Ovary (tissue), 9 donors: Measurements from ENCODE around the gene PRDM16. TPM values are rescaled to one million over a fixed set of nuclear protein-coding genes. Genes with fewer than 3 reads are reported as not detected.

ENCODE experiments used
- DNase-seq, 5 donors: peaks; one replicate each; pipeline ENCODE4 v3.0.0-alpha.2; 2019 to 2020
- H3K27ac ChIP-seq, 2 donors: fragments of 200-600 bp; one replicate each; pipeline versions ENCODE4 v1.5.1 to v1.8.0; 2019 to 2022
- H3K27me3 ChIP-seq: fragments of 200-600 bp; one replicate; pipeline ENCODE4 v1.8.0; 2022
- H3K36me3 ChIP-seq: fragments of 200-600 bp; sonication (generic); one replicate; pipeline ENCODE4 v1.5.1; 2019
- H3K4me1 ChIP-seq: one replicate; pipeline ENCODE4 v1.8.1; 2013; ENCODE audit warnings: mild to moderate bottlenecking, moderate library complexity; ENCODE audit not compliant: insufficient read depth
- H3K4me3 ChIP-seq: fragments of 200-600 bp; sonication (generic); one replicate; pipeline ENCODE4 v1.5.1; 2017
- H3K9me3 ChIP-seq, 2 donors: fragments of 200-600 bp in 1 of 2; sonication (generic) in 1 of 2; one replicate each; pipeline versions ENCODE4 v1.5.1 to v1.8.1; 2013 to 2019; ENCODE audit warnings: mild to moderate bottlenecking in 1 of 2, moderate library complexity in 1 of 2
- EP300 ChIP-seq: sonication (generic); formaldehyde crosslinking; IDR thresholded peaks from one replicate; pipeline ENCODE4 v1.6.1; 2017; ENCODE audit warnings: antibody characterized with exemption
- POLR2A ChIP-seq: fragments of 450-650 bp; IDR thresholded peaks from one replicate; pipeline ENCODE4 v1.6.1; 2017; ENCODE audit warnings: antibody characterized with exemption, mild to moderate bottlenecking, moderate library complexity
- WGBS, 3 donors: extraction: QIAGEN DNeasy Blood & Tissue Kit in 1 of 3; methylation state at CpG; one replicate each; pipeline versions ENCODE4 v1.1.5 to v1.1.7; 2013 to 2017; 5-methylcytosine and 5-hydroxymethylcytosine counted together
- intact Hi-C, 4 donors: fragments of 100-400 bp; cut with DNase I; formaldehyde crosslinking; loops; one replicate each; pipeline versions ENCODE4 v1.11.0 to v1.15.1; 2022 to 2023
- polyA plus RNA-seq, 2 donors: library from polyadenylated mRNA; stranded (reverse); fragments of 200-250 nt in 1 of 2; fragments of 350-450 nt in 1 of 2; fragmentation: Illumina TruSeq in 1 of 2; extraction: RNeasy Lipid Tissue Mini Kit (QIAGEN cat#74804) in 1 of 2; gene quantifications; one replicate each; pipeline ENCODE4 v1.2.3, GENCODE V29; 2013 to 2014
- total RNA-seq, 7 donors: library from RNA; depleted of rRNA in 2 of 7; stranded (reverse); fragments of >200 nt in 2 of 7; fragmentation: NEBNext Ultra II Directional in 3 of 7; extraction: Animal tissue kit (Norgen Biotek cat#: 25700) in 3 of 7; gene quantifications; one replicate each; pipeline versions ENCODE4 v1.1.0 to v1.2.4, GENCODE V29; 2016 to 2023
- TF ChIP-seq, protein P1 (sequence below), 3 donors: fragments of 450-650 bp in 2 of 3; fragments of 200-600 bp in 1 of 3; IDR thresholded peaks; one replicate each; pipeline versions ENCODE4 v1.5.1 to v1.8.0; 2016 to 2022; ENCODE audit warnings: antibody characterized with exemption in 3 of 3, mild to moderate bottlenecking in 1 of 3
- donor health status: DM: no; HTN: no; CAD: no; lungs with moderate emphysema.
- donor health status: DM: no; HTN: no; CAD: no.
- donor health status: Bipolar disorder and iron deficiency.
- donor health status: DM: yes; HTN: yes; CAD: no.
- donor health status: DM: no; HTN: no; CAD: no.
- donor health status: DM: yes; HTN: yes; CAD: no.

Gene PRDM16
- total and polyA plus RNA-seq, 9 donors: 1.1 to 17.3 (median 3.9) TPM

DNA sequence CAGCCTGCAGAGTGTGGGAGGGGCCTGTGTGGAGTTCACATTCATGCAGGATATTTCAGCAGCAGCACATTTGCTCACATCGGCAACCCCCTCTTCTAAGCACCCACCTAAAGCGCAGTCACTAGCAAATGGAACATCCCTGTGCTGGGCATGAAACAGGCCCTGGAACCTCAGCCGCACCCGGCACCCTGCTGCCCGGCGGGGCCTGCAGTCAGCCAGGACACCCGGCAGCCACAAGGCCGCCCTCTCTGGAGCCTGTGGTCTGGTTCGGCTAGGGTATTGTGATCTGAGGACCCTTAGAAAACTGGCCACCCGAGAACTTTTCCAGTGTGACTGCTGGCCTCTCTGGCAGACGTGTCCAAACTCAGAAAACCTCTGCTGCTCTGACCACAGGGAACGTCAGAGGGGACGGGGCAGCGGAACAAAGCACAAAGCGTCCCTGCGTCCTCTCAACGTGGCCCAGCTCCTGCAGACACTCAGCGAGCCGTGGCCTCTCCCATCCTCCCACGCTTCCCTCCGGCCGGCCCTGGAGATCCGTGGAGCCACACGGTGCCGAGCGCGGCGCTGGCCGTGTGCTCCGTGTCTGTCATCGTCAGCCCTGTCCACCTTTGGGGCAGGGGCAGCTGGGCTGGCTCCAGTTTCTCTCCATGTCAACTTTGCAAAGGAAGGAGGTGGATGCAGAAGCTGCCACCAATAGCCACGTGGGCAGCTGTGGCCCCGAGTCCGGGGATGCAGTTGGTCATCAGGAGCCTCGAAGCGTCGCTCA, 209.6 kb downstream of the PRDM16 start:
- Histone ChIP-seq H3K4me3 (no peak overlapping the region), H3K36me3 (no peaks in the 10 kb centered on the region), H3K9me3 (no peaks in the 10 kb centered on the region), H3K4me1 (peaks cover 1% of the 10 kb centered on the region), H3K27me3 (no peaks in the 10 kb centered on the region), H3K27ac (no peak overlapping the region)
- no peak for DNase-seq
- TF ChIP-seq POLR2A (no peak), EP300 (no peak)
- TF ChIP-seq, protein P1, sequence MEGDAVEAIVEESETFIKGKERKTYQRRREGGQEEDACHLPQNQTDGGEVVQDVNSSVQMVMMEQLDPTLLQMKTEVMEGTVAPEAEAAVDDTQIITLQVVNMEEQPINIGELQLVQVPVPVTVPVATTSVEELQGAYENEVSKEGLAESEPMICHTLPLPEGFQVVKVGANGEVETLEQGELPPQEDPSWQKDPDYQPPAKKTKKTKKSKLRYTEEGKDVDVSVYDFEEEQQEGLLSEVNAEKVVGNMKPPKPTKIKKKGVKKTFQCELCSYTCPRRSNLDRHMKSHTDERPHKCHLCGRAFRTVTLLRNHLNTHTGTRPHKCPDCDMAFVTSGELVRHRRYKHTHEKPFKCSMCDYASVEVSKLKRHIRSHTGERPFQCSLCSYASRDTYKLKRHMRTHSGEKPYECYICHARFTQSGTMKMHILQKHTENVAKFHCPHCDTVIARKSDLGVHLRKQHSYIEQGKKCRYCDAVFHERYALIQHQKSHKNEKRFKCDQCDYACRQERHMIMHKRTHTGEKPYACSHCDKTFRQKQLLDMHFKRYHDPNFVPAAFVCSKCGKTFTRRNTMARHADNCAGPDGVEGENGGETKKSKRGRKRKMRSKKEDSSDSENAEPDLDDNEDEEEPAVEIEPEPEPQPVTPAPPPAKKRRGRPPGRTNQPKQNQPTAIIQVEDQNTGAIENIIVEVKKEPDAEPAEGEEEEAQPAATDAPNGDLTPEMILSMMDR (IDR thresholded peaks at IDR 0.05): no peak
- intact Hi-C loops: no loop called here
- WGBS, 3 donors: 85 to 87% (median 86%) methylated on average over 32 to 37 of the region's 37 CpGs

DNA sequence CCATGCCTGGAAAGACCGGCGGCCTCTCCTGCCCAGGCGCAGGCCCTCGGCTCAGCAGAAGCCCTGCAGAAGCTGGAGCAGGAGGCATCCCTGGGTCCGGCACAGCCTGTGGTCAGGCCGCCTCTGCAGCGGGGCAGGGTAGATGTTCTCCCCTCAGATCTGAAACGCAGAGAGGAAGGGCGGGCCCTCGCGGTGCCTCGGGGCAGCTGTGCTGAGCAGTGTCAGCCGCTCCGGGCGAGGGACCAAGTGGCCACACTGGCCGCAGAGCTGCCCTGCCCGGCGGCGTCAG, 210.1 kb downstream of the PRDM16 start:
- H3K4me1 ChIP-seq: peaks cover 5% of the 10 kb centered on the region
- H3K27me3 ChIP-seq: no peaks in the 10 kb centered on the region
- intact Hi-C loops: no loop called here
- H3K4me3 ChIP-seq: no peak overlapping the region
- H3K9me3 ChIP-seq: no peaks in the 10 kb centered on the region
- no peaks in the 10 kb centered on the region for H3K36me3 ChIP-seq
- TF ChIP-seq EP300: no peak
- TF ChIP-seq, protein P1 (IDR thresholded peaks at IDR 0.05): no peak
- no peak for TF ChIP-seq POLR2A
- no peak for DNase-seq
- no peak overlapping the region for H3K27ac ChIP-seq
- 87 to 94% (median 91%) methylated on average over 13 to 19 of the region's 19 CpGs for WGBS, 3 donors

DNA sequence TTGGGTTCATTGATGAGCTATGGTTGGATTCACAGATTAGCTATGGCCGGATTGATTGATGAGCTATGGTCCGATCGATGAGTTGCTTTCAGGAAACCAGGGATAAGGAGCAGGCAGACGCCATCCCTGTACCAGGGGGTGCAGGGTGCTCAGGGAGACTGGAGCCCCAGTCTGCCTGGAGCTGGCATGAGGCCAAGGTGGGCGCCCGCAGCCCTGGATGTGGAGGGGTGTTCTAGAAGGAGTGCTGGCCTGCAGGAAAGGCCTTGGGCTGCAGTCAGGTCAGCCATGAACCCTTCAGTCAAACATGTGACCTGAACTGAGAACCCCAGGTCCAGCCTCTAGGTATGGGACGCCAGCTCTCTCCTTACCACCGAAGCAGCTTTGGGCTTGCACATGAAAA, 212.7 kb downstream of the PRDM16 start:
- H3K9me3 ChIP-seq: no peaks in the 10 kb centered on the region
- 82 to 86% (median 85%) methylated on average over 8 of the region's 8 CpGs for WGBS, 3 donors
- intact Hi-C loops: loop anchor here in 3 of 4 donors (2.0 to 10.0 kb wide), 5 partner anchors 209 to 267 kb away; partner anchors contain the start of gene PRDM16 (in 1 of the 3)
- no peak for DNase-seq
- H3K36me3 ChIP-seq: no peaks in the 10 kb centered on the region
- no peak overlapping the region for H3K27ac ChIP-seq
- peaks cover 5% of the 10 kb centered on the region for H3K4me1 ChIP-seq
- no peak for TF ChIP-seq EP300
- no peak for TF ChIP-seq POLR2A
- TF ChIP-seq, protein P1 (IDR thresholded peaks at IDR 0.05): no peak
- no peaks in the 10 kb centered on the region for H3K27me3 ChIP-seq
- H3K4me3 ChIP-seq: no peak overlapping the region

DNA sequence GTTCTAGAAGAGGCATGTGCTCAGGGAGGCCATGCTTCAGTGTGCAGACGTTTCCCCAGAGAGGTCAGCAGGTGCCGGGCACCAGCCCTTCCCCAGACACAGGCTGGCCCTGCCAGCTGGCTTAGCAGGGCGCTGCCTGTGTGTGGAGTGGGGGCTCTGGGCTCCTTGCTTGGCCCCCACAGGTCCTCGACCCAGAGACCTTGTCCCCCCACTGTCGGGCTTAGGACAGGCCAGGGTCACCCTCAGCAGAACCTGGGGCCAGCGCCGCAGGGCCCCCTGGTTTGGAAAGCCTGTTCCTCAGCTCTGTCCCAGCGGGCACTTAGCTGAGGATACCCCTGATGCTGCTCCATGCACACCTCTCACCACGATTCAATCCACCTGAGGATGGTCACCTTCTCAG, 213.2 kb downstream of the PRDM16 start:
- no peaks in the 10 kb centered on the region for H3K9me3 ChIP-seq
- no peaks in the 10 kb centered on the region for H3K27me3 ChIP-seq
- H3K4me3 ChIP-seq: no peak overlapping the region
- 78 to 88% (median 85%) methylated on average over 6 to 9 of the region's 9 CpGs for WGBS, 3 donors
- TF ChIP-seq, protein P1 (IDR thresholded peaks at IDR 0.05): no peak
- TF ChIP-seq POLR2A (no peak), EP300 (no peak)
- intact Hi-C loops: loop anchor here in 3 of 4 donors (2.0 to 10.0 kb wide), 5 partner anchors 210 to 267 kb away; partner anchors contain the start of gene PRDM16 (in 1 of the 3)
- peaks cover 5% of the 10 kb centered on the region for H3K4me1 ChIP-seq
- no peaks in the 10 kb centered on the region for H3K36me3 ChIP-seq
- H3K27ac ChIP-seq: no peak overlapping the region
- no peak for DNase-seq
